ENCODE measurements around the gene PRKAG3.

Gene PRKAG3

GRCh38 chr2:218837495-218837894 lies 5.9 kb upstream of the PRKAG3 start:
- no peak for DNase-seq

GRCh38 chr2:218834685-218835084 lies 3.1 kb upstream of the PRKAG3 start:
- no peak for DNase-seq

GRCh38 chr2:218833023-218833609 lies 1.5 kb upstream of the PRKAG3 start:
- DNase-seq = no peak

DNA sequence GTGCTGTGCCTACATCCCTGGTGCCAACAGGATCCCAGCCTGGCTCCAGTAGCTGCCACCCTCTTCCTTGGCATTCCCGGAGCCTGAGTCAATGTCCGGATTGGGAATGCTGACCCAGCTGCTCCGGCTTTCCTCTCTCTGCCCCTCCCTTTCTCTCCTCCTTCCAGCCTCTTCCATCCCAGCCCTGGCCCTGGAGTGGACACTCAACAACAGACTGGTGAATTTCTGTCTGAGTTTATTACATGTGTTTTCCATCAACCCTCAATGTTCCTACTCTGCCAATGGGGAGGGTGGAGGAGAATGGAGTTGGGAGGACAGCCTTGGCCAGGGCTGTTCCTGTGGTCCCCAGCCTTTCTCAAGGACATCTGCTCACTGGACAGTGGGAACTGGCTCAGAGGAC lies 917 bp upstream of the PRKAG3 start:
- DNase-seq = no peak

- DNase-seq = no peak
Observed at GRCh38 chr2:218832081-218832480, 478 bp upstream of the PRKAG3 start.

DNA sequence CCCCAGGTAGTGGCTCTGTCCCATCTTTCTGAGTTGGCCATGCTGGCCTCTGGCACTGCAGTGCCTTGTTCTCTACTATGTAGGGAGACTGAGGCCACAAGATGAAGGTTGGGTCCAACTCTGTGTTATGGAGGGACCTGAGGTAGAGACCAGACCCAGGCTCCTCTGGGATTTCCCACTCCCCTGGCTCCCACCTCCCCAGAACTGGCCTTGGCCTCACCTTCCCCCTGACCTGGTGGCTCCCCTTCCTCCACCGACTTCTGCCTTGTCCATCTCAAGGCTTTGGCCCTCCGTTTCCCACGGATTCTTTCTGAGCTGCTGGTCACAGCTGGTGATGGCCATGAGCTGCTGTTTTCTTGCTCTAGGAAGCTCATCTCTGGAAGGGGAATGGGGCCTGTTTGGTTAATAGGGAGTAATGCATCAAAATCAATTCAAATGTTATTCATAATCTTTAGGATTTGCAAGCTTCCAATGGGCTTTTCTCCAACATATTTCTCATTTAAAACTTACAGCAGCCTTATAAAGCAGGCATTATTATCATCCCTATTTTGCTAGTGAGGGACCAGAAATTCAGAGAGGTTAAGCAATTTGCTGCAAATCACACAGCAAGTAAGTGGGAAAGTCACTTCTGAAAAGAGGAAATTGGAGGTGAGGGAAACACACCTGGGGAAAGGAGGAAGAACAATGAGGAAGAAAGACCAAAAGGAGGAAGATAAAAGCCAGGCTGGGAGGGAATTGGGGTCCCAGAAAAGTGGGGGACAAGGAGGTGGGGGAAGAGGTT lies 887 bp downstream of the PRKAG3 start:
- DNase-seq = no peak

- DNase-seq = peak; percentile 77
Observed at GRCh38 chr2:218829868-218830451, 1.6 kb downstream of the PRKAG3 start.

GRCh38 chr2:218828477-218828778 lies 3.2 kb downstream of the PRKAG3 start:
- DNase-seq = no peak

DNA sequence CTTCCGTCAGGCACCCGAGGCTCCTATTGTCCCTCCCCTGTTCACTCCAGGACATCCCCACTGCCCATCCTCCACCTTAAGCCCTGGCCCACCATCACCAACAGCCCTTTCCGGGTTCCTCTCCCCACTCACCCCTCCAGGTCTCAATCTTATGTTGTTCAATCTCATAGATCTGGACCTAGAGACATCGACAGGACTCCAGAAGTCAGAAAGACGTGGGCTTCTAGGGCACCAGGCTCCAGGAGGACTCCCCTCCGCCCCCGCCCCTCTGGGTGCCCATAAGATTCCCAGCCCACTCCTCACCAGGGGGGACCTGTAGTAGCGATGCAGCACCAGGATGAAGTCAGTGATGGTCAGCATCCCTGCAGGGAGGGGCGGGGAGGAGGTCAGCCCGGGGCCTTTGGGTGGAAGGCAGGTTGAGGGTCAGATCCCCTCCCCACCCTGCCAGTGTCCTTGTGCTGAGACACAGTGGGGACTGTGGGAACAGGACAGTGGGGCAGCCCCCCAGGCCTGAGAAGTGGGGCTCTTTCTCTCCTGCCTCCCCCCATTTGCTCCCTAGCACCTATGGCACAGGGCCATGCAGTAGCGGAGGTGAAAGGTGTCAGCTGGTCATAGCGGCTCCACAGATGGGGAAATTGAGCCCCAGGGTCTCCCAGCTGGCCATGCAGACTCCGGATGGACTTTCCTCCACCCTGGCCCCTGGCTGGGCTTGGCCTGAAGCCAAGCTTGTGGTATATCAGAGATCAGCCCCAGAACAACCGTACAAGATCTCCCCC lies 3.7 kb downstream of the PRKAG3 start:
- DNase-seq = no peak

DNA sequence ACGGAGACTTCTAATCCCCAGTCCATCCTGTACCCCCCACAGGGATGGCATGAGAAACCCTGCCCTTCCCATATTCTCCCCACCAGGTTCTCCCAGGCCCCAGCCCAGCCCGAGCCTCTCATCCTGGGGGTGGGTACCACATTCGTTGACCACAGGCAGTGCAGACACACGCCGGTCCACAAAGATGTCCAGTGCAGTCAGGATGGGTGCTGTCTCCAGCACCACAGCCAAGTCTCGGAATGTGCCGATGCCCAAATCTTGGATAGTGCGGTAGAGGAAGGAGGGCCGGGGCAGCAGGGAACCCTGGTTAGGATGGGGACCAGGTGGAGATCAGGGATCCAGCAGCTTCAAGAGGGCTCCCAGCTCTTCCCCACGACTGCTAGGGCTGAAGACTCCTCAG lies 4.8 kb downstream of the PRKAG3 start:
- DNase-seq = no peak

DNA sequence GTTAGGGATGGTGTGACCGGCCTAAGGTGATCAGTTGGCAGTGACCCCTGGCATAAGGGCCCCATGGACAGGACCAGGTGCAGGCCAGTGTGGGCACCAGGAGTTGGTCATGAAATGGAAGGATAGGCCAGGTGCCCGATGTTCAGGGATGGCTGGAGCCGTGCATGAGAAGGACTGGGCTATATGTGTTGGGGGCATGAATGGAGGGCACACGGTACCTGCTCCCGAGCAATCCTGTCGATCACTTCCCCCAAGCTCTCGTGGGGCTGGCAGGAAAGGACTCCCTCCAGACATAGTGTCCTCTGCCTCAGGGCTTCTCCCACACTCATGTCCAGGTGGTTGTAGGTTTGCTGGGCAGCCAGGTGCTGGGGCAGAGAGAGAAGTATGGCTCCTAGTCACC lies 7.6 kb downstream of the PRKAG3 start:
- no peak for DNase-seq

DNA sequence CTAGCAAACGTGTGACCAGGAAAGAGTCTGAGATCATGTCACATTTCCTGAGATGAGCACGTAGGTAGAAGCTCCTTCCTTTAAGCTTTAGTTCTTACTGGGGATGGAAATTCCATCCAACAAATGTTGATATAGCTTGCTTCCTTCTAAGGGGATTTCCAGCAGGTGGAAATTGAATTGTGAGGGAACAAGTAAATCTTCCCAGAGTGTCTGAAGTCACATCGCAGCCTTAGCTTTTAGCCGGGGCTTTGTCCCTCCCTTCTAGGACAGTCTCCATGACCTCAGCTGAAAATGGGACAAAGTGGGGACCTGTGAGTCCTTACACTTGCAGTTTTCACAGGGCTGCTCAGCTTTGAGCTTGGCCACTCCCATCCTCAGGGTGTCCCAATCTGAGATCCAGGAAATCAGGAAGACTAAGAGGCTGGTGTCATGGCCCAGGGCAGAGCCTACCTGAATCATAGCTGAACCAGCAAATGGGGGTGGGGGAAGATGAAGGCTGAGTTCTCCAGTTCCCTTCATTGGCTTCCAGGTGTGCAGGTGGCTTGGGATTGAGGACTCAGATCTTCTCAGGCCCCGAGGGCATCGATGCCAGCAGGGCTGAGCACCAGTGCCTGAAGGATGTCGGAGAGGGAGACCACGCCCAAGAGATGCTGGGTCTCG lies 8.3 kb downstream of the PRKAG3 start:
- DNase-seq = no peak

GRCh38 chr2:218822622-218823021 lies 9.0 kb downstream of the PRKAG3 start:
- DNase-seq = no peak

DNA sequence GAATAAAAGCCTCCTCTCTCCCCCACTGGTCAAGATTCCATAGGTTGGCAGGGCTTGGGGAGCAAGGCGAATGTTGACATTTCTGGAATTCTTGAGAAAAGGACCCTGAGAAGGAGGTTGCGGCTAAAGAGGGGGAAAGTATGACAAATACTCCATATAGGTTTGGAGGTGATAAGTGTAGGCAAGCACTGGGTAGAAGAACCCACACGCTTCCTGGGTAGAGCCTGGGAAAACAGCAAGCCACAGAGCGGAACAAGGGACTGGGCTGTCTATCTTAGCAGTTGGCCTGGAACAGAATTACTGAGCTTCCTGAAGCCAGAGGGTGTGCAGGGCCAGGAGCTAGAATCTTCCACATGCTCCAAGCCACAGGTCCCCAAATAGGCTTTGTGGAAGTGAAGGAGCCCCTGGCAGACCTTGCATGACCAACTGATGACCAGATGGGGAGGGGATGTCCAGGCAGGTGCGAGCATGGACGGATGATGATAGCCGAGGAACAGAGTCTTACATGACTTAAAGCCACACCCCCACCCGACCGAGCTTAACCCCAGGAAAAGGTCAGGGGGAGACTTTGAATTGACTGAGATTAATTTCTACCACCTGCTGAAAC lies 9.9 kb downstream of the PRKAG3 start:
- no peak for DNase-seq

DNA sequence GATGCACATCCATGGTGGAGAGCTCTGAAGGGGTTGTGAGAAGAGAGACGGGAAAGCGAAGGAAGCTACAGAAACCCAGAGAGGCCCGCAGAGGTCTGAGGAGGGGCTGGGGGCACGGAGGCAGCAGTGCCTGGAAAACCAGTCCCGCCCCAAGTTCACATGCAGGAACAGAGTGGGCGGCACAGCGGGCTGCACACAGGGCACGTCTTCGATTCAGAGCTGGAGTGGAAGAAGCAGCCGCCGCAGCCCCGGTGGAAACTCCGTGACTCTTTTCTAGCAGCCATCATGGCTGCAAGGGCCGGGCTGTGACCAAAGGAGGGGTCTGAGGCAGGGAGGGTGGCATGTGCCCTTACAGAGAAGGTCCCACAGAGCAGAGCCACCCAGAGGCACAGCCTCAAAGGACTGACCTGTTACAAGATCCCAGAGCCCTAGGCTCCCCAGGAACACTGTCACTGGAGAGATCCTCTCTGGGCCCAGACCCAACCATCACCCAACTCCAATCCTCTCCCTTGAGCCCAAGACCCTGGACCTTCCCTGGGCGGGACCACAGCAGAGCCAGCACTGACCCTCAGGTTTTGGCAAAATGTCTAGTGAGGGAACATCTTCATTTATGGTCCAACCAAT lies 10.7 kb downstream of the PRKAG3 start:
- DNase-seq = no peak

- no peak for DNase-seq
Observed at GRCh38 chr2:218819093-218819492, 12.5 kb downstream of the PRKAG3 start.

DNA sequence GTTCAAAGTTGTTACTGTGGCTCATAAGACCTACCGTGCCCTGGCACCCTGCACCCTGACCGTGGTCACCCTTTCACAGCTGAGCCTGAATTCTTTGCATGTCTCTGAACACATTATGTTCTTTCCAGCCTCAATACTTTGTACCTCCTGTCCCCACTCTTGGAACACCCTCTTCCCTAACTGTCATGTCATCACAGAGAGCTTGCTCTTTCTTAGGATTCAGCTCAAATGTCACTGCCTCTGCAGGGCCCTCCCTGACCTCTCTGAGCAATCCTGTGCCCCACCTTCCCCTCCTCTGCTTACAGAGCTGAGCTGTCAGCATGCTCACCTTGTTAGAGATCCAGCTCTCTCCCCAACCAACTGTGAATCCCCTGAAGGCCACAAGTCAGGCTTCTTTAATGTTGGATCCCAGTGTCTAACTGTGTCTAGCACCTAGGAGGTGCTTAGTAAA lies 15.0 kb downstream of the PRKAG3 start:
- no peak for DNase-seq

GRCh38 chr2:218815649-218816048 lies 16.0 kb downstream of the PRKAG3 start:
- DNase-seq = no peak

- no peak for DNase-seq
Observed at GRCh38 chr2:218815244-218815637, 16.4 kb downstream of the PRKAG3 start.

- DNase-seq = no peak
Observed at GRCh38 chr2:218814540-218815243, 16.9 kb downstream of the PRKAG3 start.

GRCh38 chr2:218813771-218814460 lies 17.7 kb downstream of the PRKAG3 start:
- no peak for DNase-seq
